Activated CD8-positive, alpha-beta memory T cell treated with anti-CD3 and anti-CD28 coated beads, Interleukin-2, amount 50 U/mL, for 24 hours (primary cell): ENCODE measurements around the gene NTSR2.
"Not testable (repeated sequence)": the region's sequence is repeated elsewhere in the genome, so short reads cannot be mapped to it uniquely, and the experiment has no call there.

ENCODE experiments used
- DNase-seq: peaks from one replicate; pipeline ENCODE4 v3.0.0-alpha.2; 2020; ENCODE audit errors: extremely low read depth

NTSR2 gene

GRCh38 chr2:11679486-11680181 lies 9.6 kb upstream of the NTSR2 start:
- DNase-seq: no peak

- DNase-seq: no peak
These were observed 9.0 kb upstream of the NTSR2 start for GRCh38 chr2:11679016-11679415.

GRCh38 chr2:11678306-11678960 lies 8.4 kb upstream of the NTSR2 start:
- DNase-seq: no peak

GRCh38 chr2:11677136-11678055 lies 7.4 kb upstream of the NTSR2 start:
- no peak for DNase-seq

GRCh38 chr2:11676640-11677039 lies 6.6 kb upstream of the NTSR2 start:
- DNase-seq: no peak

- DNase-seq: no peak
These were observed 5.6 kb upstream of the NTSR2 start for GRCh38 chr2:11675423-11676112.

GRCh38 chr2:11674983-11675382 lies 5.0 kb upstream of the NTSR2 start:
- no peak for DNase-seq

GRCh38 chr2:11672407-11672806 lies 2.4 kb upstream of the NTSR2 start:
- DNase-seq: no peak

GRCh38 chr2:11667866-11668637 lies 1.9 kb downstream of the NTSR2 start:
- DNase-seq: no peak

GRCh38 chr2:11667194-11667593 lies 2.8 kb downstream of the NTSR2 start:
- DNase-seq: no peak

GRCh38 chr2:11665510-11666362 lies 4.3 kb downstream of the NTSR2 start:
- no peak for DNase-seq

GRCh38 chr2:11665028-11665427 lies 5.0 kb downstream of the NTSR2 start:
- no peak for DNase-seq

- DNase-seq: no peak
These were observed 6.6 kb downstream of the NTSR2 start for GRCh38 chr2:11663427-11663826.

- DNase-seq: no peak
These were observed 7.1 kb downstream of the NTSR2 start for GRCh38 chr2:11662882-11663281.

GRCh38 chr2:11661891-11662435 lies 8.0 kb downstream of the NTSR2 start:
- DNase-seq: no peak

GRCh38 chr2:11660396-11660795 lies 9.6 kb downstream of the NTSR2 start:
- not testable (repeated sequence) for DNase-seq

- no peak for DNase-seq
These were observed 10.1 kb downstream of the NTSR2 start for GRCh38 chr2:11659851-11660250.

- no peak for DNase-seq
These were observed 10.9 kb downstream of the NTSR2 start for GRCh38 chr2:11659115-11659475.

GRCh38 chr2:11658208-11659114 lies 11.5 kb downstream of the NTSR2 start:
- no peak for DNase-seq
